CMK (cell line): ENCODE results near the gene CCL4L2.
"Not testable (repeated sequence)": the region's sequence is repeated elsewhere in the genome, so short reads cannot be mapped to it uniquely, and the experiment has no call there.

Source experiments
- DNase-seq: peaks from one replicate; pipeline ENCODE4 v3.0.0-alpha.2; 2010; ENCODE audit warnings: low read depth

The CCL4L2 gene

GRCh38 chr17:36210439-36211211 is at the start of gene CCL4L2:
TSS of gene CCL4L2 (plus strand) at chr17:36211063.
- DNase-seq: not testable (repeated sequence)

GRCh38 chr17:36168836-36169235 is 42.0 kb upstream of the CCL4L2 start:
- not testable (repeated sequence) for DNase-seq

GRCh38 chr17:36176536-36176935 is 34.3 kb upstream of the CCL4L2 start, which contains the start of gene TBC1D3B:
TSS of gene TBC1D3B (minus strand) at chr17:36176636. CDS start at chr17:36175050, 1,586 bp downstream.
- DNase-seq: not testable (repeated sequence)

- DNase-seq: not testable (repeated sequence)
Measured at GRCh38 chr17:36181446-36182175, 29.3 kb upstream of the CCL4L2 start.

- DNase-seq: no peak
Measured at GRCh38 chr17:36182176-36183000, 28.5 kb upstream of the CCL4L2 start.

GRCh38 chr17:36183001-36183971 is 27.6 kb upstream of the CCL4L2 start:
- peak; percentile 49 for DNase-seq

GRCh38 chr17:36184023-36184765 is 26.7 kb upstream of the CCL4L2 start:
- DNase-seq: no peak

- DNase-seq: no peak
Measured at GRCh38 chr17:36185416-36185815, 25.4 kb upstream of the CCL4L2 start.

GRCh38 chr17:36186810-36187763 is 23.8 kb upstream of the CCL4L2 start:
- DNase-seq: not testable (repeated sequence)

- not testable (repeated sequence) for DNase-seq
Measured at GRCh38 chr17:36187943-36188665, 22.8 kb upstream of the CCL4L2 start.

- DNase-seq: peak; percentile 70
Measured at GRCh38 chr17:36188891-36189306, 22.0 kb upstream of the CCL4L2 start.

GRCh38 chr17:36189993-36190392 is 20.9 kb upstream of the CCL4L2 start:
- not testable (repeated sequence) for DNase-seq

GRCh38 chr17:36190549-36191330 is 20.1 kb upstream of the CCL4L2 start:
- not testable (repeated sequence) for DNase-seq

GRCh38 chr17:36193216-36193775 is 17.6 kb upstream of the CCL4L2 start:
- no peak for DNase-seq

- not testable (repeated sequence) for DNase-seq
Measured at GRCh38 chr17:36194147-36194831, 16.6 kb upstream of the CCL4L2 start.

GRCh38 chr17:36194832-36195433 is 15.9 kb upstream of the CCL4L2 start:
- not testable (repeated sequence) for DNase-seq
